GM12874 (cell line): Measurements from ENCODE around the gene S100A7.

Source experiments
- TF ChIP-seq, protein P1 (sequence below): IDR thresholded peaks from 2 replicates; pipeline ENCODE4 v1.5.1; 2011; ENCODE audit warnings: low read depth, mild to moderate bottlenecking, control low read depth, low read length, moderate library complexity; ENCODE audit not compliant: insufficient read depth

The S100A7 gene

DNA sequence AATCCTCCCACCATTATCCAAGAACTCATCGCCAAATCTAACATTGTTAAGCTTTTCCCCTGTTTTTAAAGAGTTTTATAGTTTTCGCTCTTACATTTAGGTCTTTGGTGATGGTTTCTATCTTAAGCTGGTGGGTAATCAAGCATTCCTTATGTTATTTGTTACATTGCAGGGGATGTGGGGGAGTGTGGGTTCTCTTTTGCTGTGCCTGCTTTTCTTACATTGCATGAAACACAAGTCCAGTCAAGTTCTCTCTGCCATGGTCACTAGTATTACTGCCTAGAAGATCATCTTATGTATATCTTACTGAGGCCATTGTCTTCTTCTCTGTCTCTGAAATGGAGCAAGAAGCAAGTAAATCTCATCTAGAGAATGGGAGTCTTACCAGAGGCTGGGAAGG is 27.3 kb upstream of the S100A7 start:
- TF ChIP-seq, protein P1, sequence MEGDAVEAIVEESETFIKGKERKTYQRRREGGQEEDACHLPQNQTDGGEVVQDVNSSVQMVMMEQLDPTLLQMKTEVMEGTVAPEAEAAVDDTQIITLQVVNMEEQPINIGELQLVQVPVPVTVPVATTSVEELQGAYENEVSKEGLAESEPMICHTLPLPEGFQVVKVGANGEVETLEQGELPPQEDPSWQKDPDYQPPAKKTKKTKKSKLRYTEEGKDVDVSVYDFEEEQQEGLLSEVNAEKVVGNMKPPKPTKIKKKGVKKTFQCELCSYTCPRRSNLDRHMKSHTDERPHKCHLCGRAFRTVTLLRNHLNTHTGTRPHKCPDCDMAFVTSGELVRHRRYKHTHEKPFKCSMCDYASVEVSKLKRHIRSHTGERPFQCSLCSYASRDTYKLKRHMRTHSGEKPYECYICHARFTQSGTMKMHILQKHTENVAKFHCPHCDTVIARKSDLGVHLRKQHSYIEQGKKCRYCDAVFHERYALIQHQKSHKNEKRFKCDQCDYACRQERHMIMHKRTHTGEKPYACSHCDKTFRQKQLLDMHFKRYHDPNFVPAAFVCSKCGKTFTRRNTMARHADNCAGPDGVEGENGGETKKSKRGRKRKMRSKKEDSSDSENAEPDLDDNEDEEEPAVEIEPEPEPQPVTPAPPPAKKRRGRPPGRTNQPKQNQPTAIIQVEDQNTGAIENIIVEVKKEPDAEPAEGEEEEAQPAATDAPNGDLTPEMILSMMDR = no peak

DNA sequence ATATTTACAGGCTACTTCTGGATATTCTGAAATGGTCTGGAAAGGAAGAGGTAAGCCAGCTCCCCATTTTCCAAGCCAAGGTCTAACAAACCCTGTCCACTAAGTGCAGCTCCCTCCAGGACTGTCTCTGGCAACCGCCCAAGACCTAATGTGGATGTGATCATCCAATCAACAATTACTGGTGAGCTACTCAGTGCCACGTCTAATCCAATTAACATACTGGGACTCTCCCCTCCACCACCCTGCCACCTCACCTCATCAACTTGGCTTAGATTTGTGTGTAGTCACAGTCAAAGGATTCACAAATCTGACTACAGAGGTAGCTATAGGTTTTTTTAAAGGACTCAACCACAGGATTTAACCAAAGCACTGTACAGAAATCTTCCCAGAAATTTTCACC is 25.4 kb upstream of the S100A7 start:
- TF ChIP-seq, protein P1 = no peak

GRCh38 chr1:153483776-153484175 is 23.3 kb upstream of the S100A7 start:
- TF ChIP-seq, protein P1 = no peak

DNA sequence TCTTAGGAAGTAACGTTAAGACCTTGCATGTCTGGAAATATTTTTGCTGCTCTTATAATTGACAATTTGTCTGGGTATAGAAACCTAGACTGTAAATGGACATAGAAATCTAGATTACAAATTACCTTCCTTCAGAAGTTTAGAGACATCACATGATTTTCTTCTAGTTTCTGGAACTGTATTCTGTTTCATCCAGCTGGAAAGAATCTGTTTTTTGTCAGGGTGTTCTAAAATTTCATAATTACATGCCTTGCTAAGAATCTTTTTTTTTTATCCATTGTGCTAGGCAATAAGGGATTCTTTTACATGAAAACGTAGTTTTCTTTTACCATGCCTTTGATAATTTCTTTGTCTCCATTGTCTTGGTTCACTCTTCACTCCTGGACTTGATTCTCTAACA is 20.7 kb upstream of the S100A7 start:
- TF ChIP-seq, protein P1 = no peak

GRCh38 chr1:153478692-153479618 is 18.5 kb upstream of the S100A7 start:
- TF ChIP-seq, protein P1 = no peak

- TF ChIP-seq, protein P1 = no peak
These were observed 17.7 kb upstream of the S100A7 start for GRCh38 chr1:153478047-153478691.

- TF ChIP-seq, protein P1 = no peak
These were observed 16.1 kb upstream of the S100A7 start for GRCh38 chr1:153476491-153477093.
